ENCODE measurements around the gene UGT1A3. TPM values are rescaled to one million over a fixed set of nuclear protein-coding genes. Genes with fewer than 3 reads are reported as not detected.

UGT1A3 gene
- total RNA-seq, 4 donors from 2014 or later, result 0.30 to 1.1 (median 0.54) TPM; not detected in 1

- DNase-seq (ENCODE audit: low spot score in 2 of 2), result peak in 1 of 2 donors; percentile 6
- H3K4me3 ChIP-seq (ENCODE audit: low read depth, poor library complexity, severe bottlenecking), result no peak overlapping the region
- 83 to 85% methylated on average over 18 of the region's 18 CpGs for WGBS, 2 donors
- intact Hi-C loops (cut with DNase I; ENCODE audit: low total_unique reads), result no loop called here
- TF ChIP-seq, protein P1, sequence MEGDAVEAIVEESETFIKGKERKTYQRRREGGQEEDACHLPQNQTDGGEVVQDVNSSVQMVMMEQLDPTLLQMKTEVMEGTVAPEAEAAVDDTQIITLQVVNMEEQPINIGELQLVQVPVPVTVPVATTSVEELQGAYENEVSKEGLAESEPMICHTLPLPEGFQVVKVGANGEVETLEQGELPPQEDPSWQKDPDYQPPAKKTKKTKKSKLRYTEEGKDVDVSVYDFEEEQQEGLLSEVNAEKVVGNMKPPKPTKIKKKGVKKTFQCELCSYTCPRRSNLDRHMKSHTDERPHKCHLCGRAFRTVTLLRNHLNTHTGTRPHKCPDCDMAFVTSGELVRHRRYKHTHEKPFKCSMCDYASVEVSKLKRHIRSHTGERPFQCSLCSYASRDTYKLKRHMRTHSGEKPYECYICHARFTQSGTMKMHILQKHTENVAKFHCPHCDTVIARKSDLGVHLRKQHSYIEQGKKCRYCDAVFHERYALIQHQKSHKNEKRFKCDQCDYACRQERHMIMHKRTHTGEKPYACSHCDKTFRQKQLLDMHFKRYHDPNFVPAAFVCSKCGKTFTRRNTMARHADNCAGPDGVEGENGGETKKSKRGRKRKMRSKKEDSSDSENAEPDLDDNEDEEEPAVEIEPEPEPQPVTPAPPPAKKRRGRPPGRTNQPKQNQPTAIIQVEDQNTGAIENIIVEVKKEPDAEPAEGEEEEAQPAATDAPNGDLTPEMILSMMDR (IDR thresholded peaks at IDR 0.05), result no peak
- no peak for TF ChIP-seq POLR2A (IDR thresholded peaks at IDR 0.05)
Observed at GRCh38 chr2:233791151-233791882, 62.5 kb downstream of the UGT1A3 start.

DNA sequence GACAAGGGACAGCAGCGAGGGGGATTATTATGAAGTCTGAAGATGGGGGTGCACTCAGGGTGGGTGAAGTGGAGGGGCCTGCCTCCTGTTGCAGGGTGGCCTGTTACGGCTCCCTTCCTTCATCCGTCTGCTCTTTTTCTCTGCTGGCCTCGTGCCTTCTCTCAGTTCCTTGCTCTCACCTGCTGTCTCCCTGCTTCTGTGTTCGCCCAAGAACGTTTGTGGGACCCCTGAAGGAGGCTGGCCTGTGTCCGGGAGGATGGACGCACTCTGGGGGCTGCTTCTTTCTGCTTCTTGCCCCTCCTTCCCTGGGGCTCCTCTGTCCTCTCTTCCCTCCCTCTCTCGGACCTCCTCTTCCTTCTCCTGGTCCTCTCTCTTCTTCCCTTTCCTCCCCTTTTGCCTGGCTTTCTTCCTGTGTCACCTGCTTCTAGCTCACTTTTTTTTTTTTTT is 63.1 kb downstream of the UGT1A3 start:
- H3K4me3 ChIP-seq (ENCODE audit: low read depth, poor library complexity, severe bottlenecking), result no peak overlapping the region
- intact Hi-C loops (cut with DNase I; ENCODE audit: low total_unique reads), result no loop called here
- no peak for DNase-seq (ENCODE audit: low spot score in 2 of 2)
- TF ChIP-seq, protein P1 (IDR thresholded peaks at IDR 0.05), result no peak
- TF ChIP-seq POLR2A (IDR thresholded peaks at IDR 0.05), result no peak
- 77 to 78% methylated on average over 9 of the region's 9 CpGs for WGBS, 2 donors

DNA sequence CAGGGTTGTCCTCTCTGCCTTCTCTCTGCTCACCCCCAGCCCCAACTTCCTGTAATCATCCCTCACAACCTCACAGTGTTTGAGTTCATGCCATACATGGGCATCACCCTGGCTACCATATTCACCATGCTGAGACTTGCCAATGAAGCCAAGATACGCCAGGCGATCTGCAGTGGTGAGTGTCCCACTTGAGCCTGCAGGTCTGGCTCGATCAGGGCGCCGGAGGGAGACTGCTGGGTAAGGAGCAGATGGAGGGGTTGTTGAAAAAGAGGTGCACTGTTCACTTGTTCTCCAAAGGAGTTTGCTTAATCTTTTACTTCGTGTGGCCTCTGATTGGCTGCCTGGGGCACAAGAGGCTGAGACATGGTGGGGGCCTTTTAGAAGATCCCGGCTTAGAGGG is 63.9 kb downstream of the UGT1A3 start:
- TF ChIP-seq, protein P1 (IDR thresholded peaks at IDR 0.05), result no peak
- no peak for TF ChIP-seq POLR2A (IDR thresholded peaks at IDR 0.05)
- intact Hi-C loops (cut with DNase I; ENCODE audit: low total_unique reads), result no loop called here
- WGBS, 2 donors, result 79 to 83% methylated on average over 7 of the region's 7 CpGs
- DNase-seq (ENCODE audit: low spot score in 2 of 2), result no peak
- no peak overlapping the region for H3K4me3 ChIP-seq (ENCODE audit: low read depth, poor library complexity, severe bottlenecking)

DNA sequence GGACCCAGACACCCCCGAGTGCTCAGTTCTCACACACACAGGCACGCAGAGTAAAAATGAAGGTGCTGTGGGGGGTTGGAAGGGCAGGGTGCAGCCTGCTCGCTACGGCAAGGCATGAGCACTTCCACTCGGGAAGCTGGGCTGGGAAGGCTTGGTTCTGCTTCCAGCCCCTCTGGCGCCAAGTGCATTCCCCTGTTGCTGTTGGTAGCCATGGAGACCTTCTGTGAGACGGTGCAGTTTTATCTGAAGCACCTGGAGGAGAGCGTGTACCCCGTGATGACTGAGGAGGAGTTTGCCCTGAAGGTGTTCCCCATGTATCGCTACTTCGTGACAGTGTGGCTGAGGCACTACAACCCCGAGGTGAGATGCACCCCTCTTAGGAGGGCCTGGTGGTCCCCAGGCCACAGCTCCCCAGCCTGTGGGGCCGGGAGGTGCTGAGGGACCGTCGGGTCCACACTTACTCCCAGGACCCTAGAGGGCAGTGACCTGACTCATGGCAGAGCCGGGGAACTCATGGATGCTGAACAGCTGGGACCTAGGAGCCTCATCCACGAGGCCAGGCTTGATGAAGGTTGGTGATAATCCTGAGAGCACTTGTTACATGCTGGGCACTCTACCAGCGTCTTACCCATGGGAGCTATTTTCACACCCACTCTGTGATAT is 64.8 kb downstream of the UGT1A3 start:
- WGBS, 2 donors, result 55 to 65% methylated on average over 15 to 18 of the region's 18 CpGs
- DNase-seq (ENCODE audit: low spot score in 2 of 2), result no peak
- no peak for TF ChIP-seq POLR2A (IDR thresholded peaks at IDR 0.05)
- TF ChIP-seq, protein P1 (IDR thresholded peaks at IDR 0.05), result no peak
- intact Hi-C loops (cut with DNase I; ENCODE audit: low total_unique reads), result no loop called here
- no peak overlapping the region for H3K4me3 ChIP-seq (ENCODE audit: low read depth, poor library complexity, severe bottlenecking)

DNA sequence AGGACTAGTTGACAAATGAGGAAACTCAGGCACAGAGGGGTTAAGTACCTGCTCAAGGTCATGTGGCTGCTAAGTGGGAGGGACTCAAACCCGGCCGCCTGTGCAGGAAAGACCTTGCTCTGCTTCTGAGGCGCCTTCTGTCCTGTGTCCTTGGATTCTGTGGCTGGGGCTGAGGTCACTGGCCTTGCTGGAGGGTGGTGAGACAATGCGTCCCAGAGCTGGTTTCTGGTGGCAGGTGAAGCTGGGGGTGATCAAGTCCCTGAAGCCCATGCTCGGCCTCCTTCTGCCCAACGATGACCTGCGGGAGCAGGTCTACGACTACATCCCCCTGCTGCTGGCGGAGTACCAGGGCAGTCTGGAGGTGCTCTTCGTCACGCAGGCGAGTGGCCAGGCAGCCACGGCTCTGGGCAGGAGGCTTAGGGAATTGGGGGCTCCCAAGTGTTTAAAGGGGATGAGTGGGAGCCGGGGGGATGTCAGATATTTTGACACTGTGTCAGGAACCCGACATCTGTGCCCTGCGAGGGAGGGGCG is 65.4 kb downstream of the UGT1A3 start:
- intact Hi-C loops (cut with DNase I; ENCODE audit: low total_unique reads), result no loop called here
- 80 to 85% methylated on average over 17 of the region's 17 CpGs for WGBS, 2 donors
- H3K4me3 ChIP-seq (ENCODE audit: low read depth, poor library complexity, severe bottlenecking), result no peak overlapping the region
- peak in 1 of 2 donors; percentile 74 for DNase-seq (ENCODE audit: low spot score in 2 of 2)
- TF ChIP-seq, protein P1 (IDR thresholded peaks at IDR 0.05), result no peak
- TF ChIP-seq POLR2A (IDR thresholded peaks at IDR 0.05), result no peak

Data from lower leg skin (tissue), 4 donors.